ENCODE data around the gene DYRK1A.

Gene DYRK1A

GRCh38 chr21:37419228-37419906 lies 52.8 kb downstream of the DYRK1A start:
- no peak for DNase-seq (ENCODE audit: low read depth in 2 of 2)

GRCh38 chr21:37421306-37421705 lies 54.7 kb downstream of the DYRK1A start:
- no peak for DNase-seq (ENCODE audit: low read depth in 2 of 2)

- DNase-seq (ENCODE audit: low read depth in 2 of 2): no peak
Measured at GRCh38 chr21:37422382-37422781, 55.8 kb downstream of the DYRK1A start.

- no peak for DNase-seq (ENCODE audit: low read depth in 2 of 2)
Measured at GRCh38 chr21:37423103-37423502, 56.5 kb downstream of the DYRK1A start.

GRCh38 chr21:37424396-37424795 lies 57.8 kb downstream of the DYRK1A start:
- no peak for DNase-seq (ENCODE audit: low read depth in 2 of 2)

GRCh38 chr21:37425001-37425400 lies 58.4 kb downstream of the DYRK1A start:
- no peak for DNase-seq (ENCODE audit: low read depth in 2 of 2)

GRCh38 chr21:37425684-37426083 lies 59.1 kb downstream of the DYRK1A start:
- DNase-seq (ENCODE audit: low read depth in 2 of 2): no peak

- DNase-seq (ENCODE audit: low read depth in 2 of 2): no peak
Measured at GRCh38 chr21:37427221-37427620, 60.6 kb downstream of the DYRK1A start.

- no peak for DNase-seq (ENCODE audit: low read depth in 2 of 2)
Measured at GRCh38 chr21:37429356-37429755, 62.8 kb downstream of the DYRK1A start.

- no peak for DNase-seq (ENCODE audit: low read depth in 2 of 2)
Measured at GRCh38 chr21:37430184-37430821, 63.7 kb downstream of the DYRK1A start.

- DNase-seq (ENCODE audit: low read depth in 2 of 2): no peak
Measured at GRCh38 chr21:37431243-37431642, 64.7 kb downstream of the DYRK1A start.

- no peak for DNase-seq (ENCODE audit: low read depth in 2 of 2)
Measured at GRCh38 chr21:37432710-37433455, 66.3 kb downstream of the DYRK1A start.

- no peak for DNase-seq (ENCODE audit: low read depth in 2 of 2)
Measured at GRCh38 chr21:37433456-37433840, 66.9 kb downstream of the DYRK1A start.

GRCh38 chr21:37435120-37435519 lies 68.5 kb downstream of the DYRK1A start:
- no peak for DNase-seq (ENCODE audit: low read depth in 2 of 2)

- no peak for DNase-seq (ENCODE audit: low read depth in 2 of 2)
Measured at GRCh38 chr21:37435711-37436110, 69.1 kb downstream of the DYRK1A start.

GRCh38 chr21:37436174-37436573 lies 69.6 kb downstream of the DYRK1A start:
- DNase-seq (ENCODE audit: low read depth in 2 of 2): no peak

GRCh38 chr21:37437376-37438080 lies 71.0 kb downstream of the DYRK1A start:
- DNase-seq (ENCODE audit: low read depth in 2 of 2): no peak

- DNase-seq (ENCODE audit: low read depth in 2 of 2): no peak
Measured at GRCh38 chr21:37443683-37444082, 77.1 kb downstream of the DYRK1A start.

GRCh38 chr21:37445228-37445627 lies 78.7 kb downstream of the DYRK1A start:
- DNase-seq (ENCODE audit: low read depth in 2 of 2): no peak

GRCh38 chr21:37446552-37446951 lies 80.0 kb downstream of the DYRK1A start:
- no peak for DNase-seq (ENCODE audit: low read depth in 2 of 2)

GRCh38 chr21:37447288-37447936 lies 80.8 kb downstream of the DYRK1A start:
- no peak for DNase-seq (ENCODE audit: low read depth in 2 of 2)
